Measurements from ENCODE around the gene FIP1L1.

Gene FIP1L1

GRCh38 chr4:53424280-53424679, 46.8 kb downstream of the FIP1L1 start:
- CTCF ChIA-PET, result no interaction called here

GRCh38 chr4:53427366-53427765, 49.9 kb downstream of the FIP1L1 start:
- ChIA-PET POLR2A (no interaction called here), CTCF (interaction anchor here (1.2 kb wide), 1 partner anchor 412 kb away, joined by 3 read pairs; no protein-coding TSS in a partner anchor)
- no peak for DNase-seq (ENCODE audit: low read depth, low spot score)
- no peak overlapping the region for H3K4me3 ChIP-seq (ENCODE audit: low read depth, low read length)
- no peak for TF ChIP-seq CTCF (IDR thresholded peaks at IDR 0.05; ENCODE audit: insufficient read depth, low read length, missing control alignments)

More at GRCh38 chr4:53424280-53424679, 46.8 kb downstream of the FIP1L1 start:
- no peak overlapping the region for H3K4me3 ChIP-seq (ENCODE audit: low read depth, low read length)
- no peak for DNase-seq (ENCODE audit: low read depth, low spot score)
- POLR2A ChIA-PET, result no interaction called here
- no peak for TF ChIP-seq CTCF (IDR thresholded peaks at IDR 0.05; ENCODE audit: insufficient read depth, low read length, missing control alignments)

GRCh38 chr4:53431052-53431451, 53.6 kb downstream of the FIP1L1 start:
- POLR2A ChIA-PET, result no interaction called here
- DNase-seq (ENCODE audit: low read depth, low spot score), result no peak

GRCh38 chr4:53432528-53433424, 55.3 kb downstream of the FIP1L1 start:
- POLR2A ChIA-PET, result no interaction called here
- no peak for DNase-seq (ENCODE audit: low read depth, low spot score)
- CTCF ChIA-PET, result interaction anchor here (0.8 kb wide), 1 partner anchor 9 kb away, joined by 4 read pairs; no protein-coding TSS in a partner anchor
- no peak overlapping the region for H3K4me3 ChIP-seq (ENCODE audit: low read depth, low read length)
- TF ChIP-seq CTCF (IDR thresholded peaks at IDR 0.05; ENCODE audit: insufficient read depth, low read length, missing control alignments), result no peak

More at GRCh38 chr4:53431052-53431451, 53.6 kb downstream of the FIP1L1 start:
- no peak for TF ChIP-seq CTCF (IDR thresholded peaks at IDR 0.05; ENCODE audit: insufficient read depth, low read length, missing control alignments)
- no peak overlapping the region for H3K4me3 ChIP-seq (ENCODE audit: low read depth, low read length)
- CTCF ChIA-PET, result no interaction called here

GRCh38 chr4:53436251-53436650, 58.8 kb downstream of the FIP1L1 start:
- H3K4me3 ChIP-seq (ENCODE audit: low read depth, low read length), result no peak overlapping the region
- no peak for TF ChIP-seq CTCF (IDR thresholded peaks at IDR 0.05; ENCODE audit: insufficient read depth, low read length, missing control alignments)
- no peak for DNase-seq (ENCODE audit: low read depth, low spot score)
- ChIA-PET POLR2A (no interaction called here), CTCF (interaction anchor here (0.9 kb wide), 1 partner anchor 472 kb away, joined by 4 read pairs; no protein-coding TSS in a partner anchor)

- no peak for TF ChIP-seq CTCF (IDR thresholded peaks at IDR 0.05; ENCODE audit: insufficient read depth, low read length, missing control alignments)
- H3K4me3 ChIP-seq (ENCODE audit: low read depth, low read length), result no peak overlapping the region
- POLR2A ChIA-PET, result no interaction called here
- no peak for DNase-seq (ENCODE audit: low read depth, low spot score)
- CTCF ChIA-PET, result no interaction called here
These were observed 64.1 kb downstream of the FIP1L1 start for GRCh38 chr4:53441564-53441963.

Data from AG04449 (cell line).